HepG2 (cell line): ENCODE results near the gene TAC3. TPM values are rescaled to one million over a fixed set of nuclear protein-coding genes. Genes with fewer than 3 reads are reported as not detected.
A peak's percentile ranks its signal among the peaks of the same experiment; 100 is the strongest.

Experiments used
- ATAC-seq: fragments of 200-7000 bp; cut with Tn5 transposase; 3 replicates; pipeline ENCODE4 v1.9.1; 2020; ENCODE audit warnings: mild to moderate bottlenecking, moderate library complexity
- BruUV-seq: library from RNA; stranded (reverse); fragments of 400-500 nt; replicated peaks from 2 replicates; lab custom pipeline; 2021; lab: Mats Ljungman, UMichigan
- CTCF ChIA-PET: fragments of 300-600 bp; formaldehyde crosslinking; extraction: SDS; loops from one replicate; lab custom pipeline; 2021; ENCODE audit warnings: low total read pairs, inconsistent platforms, low intra/inter-chr PET ratio; lab: Yijun Ruan, JAX
- POLR2A ChIA-PET: fragments of 350-600 bp; sonication (Branson Sonifier 250); formaldehyde crosslinking; loops from one replicate; lab custom pipeline; 2020; ENCODE audit warnings: antibody characterized with exemption, inconsistent platforms; lab: Yijun Ruan, JAX
- DNase-seq: peaks from one replicate; pipeline ENCODE4 v3.0.0-alpha.2; 2015; ENCODE audit warnings: low spot score
- FAIRE-seq: peaks from 3 replicates; lab custom pipeline; 2011; peaks lifted over from hg19 to GRCh38; lab: Jason Lieb, UNC
- H2AFZ ChIP-seq: one replicate; pipeline ENCODE4 v1.6.1; 2011; ENCODE audit warnings: low read length, inconsistent platforms
- H3K27ac ChIP-seq: fragments of 300-600 bp; 3 replicates; pipeline ENCODE4 v1.8.0; 2011; ENCODE audit warnings: mixed run types, mild to moderate bottlenecking, mixed read lengths, low read length, inconsistent platforms; ENCODE audit not compliant: insufficient read depth; ENCODE audit errors: extremely low read length
- H3K27me3 ChIP-seq, 2 experiments: fragments of 200-600 bp in 1 of 2; 2 replicates in 1 of 2; 3 replicates in 1 of 2; pipeline versions ENCODE4 v1.6.0 to v1.8.0; 2011; ENCODE audit warnings: low read length in 2 of 2, mild to moderate bottlenecking in 2 of 2, moderate library complexity in 2 of 2, inconsistent platforms in 1 of 2; ENCODE audit not compliant: insufficient read depth in 2 of 2, control insufficient read depth in 1 of 2
- H3K36me3 ChIP-seq, 2 experiments: fragments of 200-600 bp in 1 of 2; replicated peaks in 1 of 2; 2 replicates in 1 of 2; 3 replicates in 1 of 2; pipeline versions ENCODE4 v1.5.1 to v1.8.0; 2011; ENCODE audit warnings: low read length in 2 of 2, inconsistent platforms in 1 of 2; ENCODE audit not compliant: insufficient read depth in 2 of 2, control insufficient read depth in 1 of 2
- H3K4me1 ChIP-seq: 2 replicates; pipeline ENCODE4 v1.5.1; 2012; ENCODE audit warnings: low read length, inconsistent platforms; ENCODE audit not compliant: insufficient read depth
- H3K4me2 ChIP-seq: 2 replicates; pipeline ENCODE4 v1.6.0; 2011; ENCODE audit warnings: low read depth, low read length, inconsistent platforms
- H3K4me3 ChIP-seq, 3 experiments: fragments of 200-600 bp in 1 of 3; sonication (generic), shearing (Covaris generic) in 1 of 3; replicated peaks in 1 of 3; 2 replicates each; pipeline ENCODE4 v1.5.1; 2011 to 2016; ENCODE audit warnings: low read length in 3 of 3, inconsistent platforms in 2 of 3, low read depth in 2 of 3, mild to moderate bottlenecking in 2 of 3, control low read depth in 1 of 3, mixed read lengths in 1 of 3; ENCODE audit not compliant: insufficient read depth in 1 of 3
- H3K79me2 ChIP-seq: one replicate; pipeline ENCODE4 v1.6.1; 2011; ENCODE audit warnings: low read length, inconsistent platforms; ENCODE audit not compliant: insufficient read depth
- H3K9ac ChIP-seq: 2 replicates; pipeline ENCODE4 v1.6.0; 2011; ENCODE audit warnings: mild to moderate bottlenecking, low read depth, low read length, inconsistent platforms; ENCODE audit not compliant: insufficient read depth
- H3K9me3 ChIP-seq: 2 replicates; pipeline ENCODE4 v1.5.1; 2012; ENCODE audit warnings: mild to moderate bottlenecking, low read length
- H4K20me1 ChIP-seq: 2 replicates; pipeline ENCODE4 v1.6.0; 2011; ENCODE audit warnings: inconsistent platforms, mild to moderate bottlenecking, low read length, moderate library complexity; ENCODE audit not compliant: insufficient read depth
- ADNP ChIP-seq: sonication (generic); formaldehyde crosslinking; IDR thresholded peaks from 2 replicates; pipeline ENCODE4 v1.4.0; 2020; ENCODE audit warnings: missing genetic modification reagents
- ARID5B ChIP-seq: IDR thresholded peaks from 2 replicates; pipeline ENCODE4 v1.4.0; 2020; ENCODE audit warnings: mild to moderate bottlenecking, missing genetic modification reagents
- BHLHE40 ChIP-seq: IDR thresholded peaks from 2 replicates; pipeline ENCODE4 v1.6.1; 2011; ENCODE audit warnings: low read length, improper control_type of control experiment
- STAG1 ChIP-seq: sonication (generic); formaldehyde crosslinking; IDR thresholded peaks from 2 replicates; pipeline ENCODE4 v1.4.0; 2020; ENCODE audit warnings: missing genetic modification reagents
- ZNF605 ChIP-seq: sonication (generic); formaldehyde crosslinking; IDR thresholded peaks from 2 replicates; pipeline ENCODE4 v1.8.0; 2022; ENCODE audit warnings: mild to moderate bottlenecking, missing genetic modification reagents
- whole genome bisulfite sequencing: methylation state at CpG from one replicate; pipeline ENCODE4 v1.1.6; 2017; ENCODE audit warnings: low lambda C conversion rate; 5-methylcytosine and 5-hydroxymethylcytosine counted together
- in situ Hi-C: cut with HindIII; loops from 2 replicates; pipeline ENCODE4 v1.10.0; 2017; ENCODE audit warnings: low pct_unique_long_range_greater_than_20kb; ENCODE audit not compliant: extremely low pct_ligation_motif_present
- intact Hi-C: fragments of 100-400 bp; cut with micrococcal nuclease; formaldehyde crosslinking; loops from one replicate; pipeline ENCODE4 v1.10.0; 2022; ENCODE audit not compliant: unreplicated experiment
- polyA plus RNA-seq, 8 experiments: library from polyadenylated mRNA; depleted of rRNA in 3 of 8; stranded (reverse) in 7 of 8; unstranded in 1 of 8; fragments of >200 nt; fragmentation: Illumina TruSeq in 4 of 8; extraction: Trizol in 4 of 8; gene quantifications; 2 replicates each; pipeline versions ENCODE4 v1.2.1 to v1.2.3, GENCODE V29; 2011 to 2016; ENCODE audit warnings: low read depth in 4 of 8, missing spikeins in 1 of 8, mixed read lengths in 1 of 8; ENCODE audit not compliant: insufficient read depth in 1 of 8
- total RNA-seq, 5 experiments: library from RNA; depleted of rRNA; stranded (reverse); fragments of >200 nt; fragmentation: Illumina TruSeq; extraction: Trizol; gene quantifications; 2 replicates each; pipeline ENCODE4 v1.2.3, GENCODE V29; 2016; ENCODE audit warnings: low read depth in 1 of 5

The TAC3 gene
- total and polyA plus RNA-seq, 2 of the 13 experiments (the other 11 are each of a cell fraction or from before 2014, with no cell fraction given) = 0.13 to 0.15 TPM

- 0 out of 2 replicates have a peak, but pooled peaks have one; percentile 33 for TF ChIP-seq ADNP
These were observed 2.0 kb upstream of the TAC3 start (continued) for GRCh38 chr12:57018353-57018752.

- H4K20me1 ChIP-seq = no peaks in the 10 kb centered on the region
These were observed 3.5 kb downstream of the TAC3 start for GRCh38 chr12:57012600-57013465.

DNA sequence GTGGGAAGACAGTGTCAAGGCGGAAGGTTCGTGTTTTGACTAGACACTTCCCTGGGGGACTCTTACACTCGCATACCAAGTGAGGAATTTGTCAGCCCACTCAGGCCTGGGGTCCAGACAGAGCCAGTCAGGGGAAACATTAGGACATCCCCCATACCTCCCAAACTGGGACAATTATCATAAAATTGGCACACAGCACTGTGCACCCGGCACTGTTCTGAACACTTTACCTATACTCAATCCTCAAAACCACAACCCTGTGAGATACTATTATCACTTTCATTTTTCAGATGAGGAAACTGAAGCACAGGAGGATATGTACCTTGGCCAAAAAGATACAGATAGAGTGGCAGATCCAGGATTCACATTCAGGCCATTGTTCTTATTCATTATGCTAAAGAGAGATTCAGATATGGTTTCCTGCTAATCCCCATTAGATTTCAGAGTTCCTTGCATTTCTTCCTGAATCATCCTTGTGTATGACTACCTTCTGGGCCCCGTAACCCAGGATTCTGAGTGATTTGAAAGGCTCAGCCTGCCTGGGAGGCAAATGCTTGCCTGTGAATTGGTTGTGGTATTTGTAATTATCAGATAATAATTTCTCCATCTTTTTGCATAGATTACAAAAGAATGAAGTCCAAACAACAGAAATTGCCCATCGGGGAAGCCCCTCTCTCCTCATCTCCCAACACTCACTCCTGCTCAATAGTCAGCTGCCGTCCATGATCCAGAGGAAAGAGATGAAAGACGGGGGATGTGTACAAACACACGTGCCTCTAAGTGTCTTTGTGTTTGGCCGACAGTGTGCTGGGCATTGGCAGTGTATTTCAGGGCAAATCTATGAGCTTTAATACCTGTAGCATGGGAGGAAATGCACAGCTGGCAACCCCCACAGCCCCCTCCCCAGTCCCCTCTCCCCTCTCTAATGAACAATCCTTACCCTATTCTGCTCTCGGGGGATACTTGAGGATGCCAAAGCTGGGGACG lies 4.6 kb downstream of the TAC3 start:
- DNase-seq = no peak
- ChIA-PET CTCF (no interaction called here), POLR2A (no interaction called here)
- intact Hi-C loops = no loop called here
- no peak for TF ChIP-seq ARID5B (CRISPR knock-in tag)
- TF ChIP-seq BHLHE40 = peak; percentile 84
- Histone ChIP-seq H3K79me2 (no peaks in the 10 kb centered on the region), H4K20me1 (no peaks in the 10 kb centered on the region), H3K4me3 (no peak overlapping the region), H2AFZ (no peak overlapping the region), H3K4me2 (no peak overlapping the region), H3K4me1 (peaks cover 34% of the 10 kb centered on the region), H3K27me3 (peaks cover 3 to 44% of the 10 kb centered on the region in 2 experiments; a peak in 3 of 5 replicates), H3K9ac (no peak overlapping the region), H3K27ac (no peak overlapping the region), H3K9me3 (no peaks in the 10 kb centered on the region), H3K36me3 (no peaks in the 10 kb centered on the region)
- ATAC-seq = no peak
- in situ Hi-C loops = no loop called here
- no TSS peak for BruUV-seq
- no peak for FAIRE-seq
- 16% methylated on average over 12 of the region's 12 CpGs for WGBS

More at GRCh38 chr12:57012600-57013465, 3.5 kb downstream of the TAC3 start:
- ATAC-seq = 0 out of 3 replicates have a peak, but pooled peaks have one; percentile 10
- no TSS peak for BruUV-seq
- ChIA-PET CTCF (no interaction called here), POLR2A (interaction anchor here (1.1 kb wide), 1 partner anchor 99 kb away, joined by 3 read pairs; no protein-coding TSS in a partner anchor)
- Histone ChIP-seq H3K36me3 (no peaks in the 10 kb centered on the region), H3K4me2 (no peak overlapping the region), H3K4me1 (peaks cover 31% of the 10 kb centered on the region), H3K9ac (no peak overlapping the region), H3K27ac (no peak overlapping the region), H3K79me2 (no peaks in the 10 kb centered on the region), H3K9me3 (no peaks in the 10 kb centered on the region), H2AFZ (no peak overlapping the region), H3K4me3 (no peak overlapping the region), H3K27me3 (peaks cover 3 to 44% of the 10 kb centered on the region in 2 experiments; a peak in 3 of 5 replicates)
- DNase-seq = no peak
- 33% methylated on average over 7 of the region's 7 CpGs for WGBS
- TF ChIP-seq STAG1 (peak; percentile 38), ZNF605 (CRISPR knock-in tag) (no peak)
- in situ Hi-C loops = no loop called here
- FAIRE-seq = no peak
- intact Hi-C loops = no loop called here
